Dermis blood vessel endothelial cell (primary cell): Measurements from ENCODE around the gene TNS3. TPM values are rescaled to one million over a fixed set of nuclear protein-coding genes. Genes with fewer than 3 reads are reported as not detected.
"Not testable (repeated sequence)": the region's sequence is repeated elsewhere in the genome, so short reads cannot be mapped to it uniquely, and the experiment has no call there.

Source experiments
- DNase-seq: peaks from one replicate; pipeline ENCODE4 v3.0.0; 2010
- total RNA-seq: library from RNA; depleted of rRNA; stranded (reverse); fragments of >200 nt; gene quantifications from 2 replicates; pipeline ENCODE4 v1.2.3, GENCODE V29; 2014

TNS3 gene
- total RNA-seq, 1 donor from 2014 or later = 11.7 TPM

DNA sequence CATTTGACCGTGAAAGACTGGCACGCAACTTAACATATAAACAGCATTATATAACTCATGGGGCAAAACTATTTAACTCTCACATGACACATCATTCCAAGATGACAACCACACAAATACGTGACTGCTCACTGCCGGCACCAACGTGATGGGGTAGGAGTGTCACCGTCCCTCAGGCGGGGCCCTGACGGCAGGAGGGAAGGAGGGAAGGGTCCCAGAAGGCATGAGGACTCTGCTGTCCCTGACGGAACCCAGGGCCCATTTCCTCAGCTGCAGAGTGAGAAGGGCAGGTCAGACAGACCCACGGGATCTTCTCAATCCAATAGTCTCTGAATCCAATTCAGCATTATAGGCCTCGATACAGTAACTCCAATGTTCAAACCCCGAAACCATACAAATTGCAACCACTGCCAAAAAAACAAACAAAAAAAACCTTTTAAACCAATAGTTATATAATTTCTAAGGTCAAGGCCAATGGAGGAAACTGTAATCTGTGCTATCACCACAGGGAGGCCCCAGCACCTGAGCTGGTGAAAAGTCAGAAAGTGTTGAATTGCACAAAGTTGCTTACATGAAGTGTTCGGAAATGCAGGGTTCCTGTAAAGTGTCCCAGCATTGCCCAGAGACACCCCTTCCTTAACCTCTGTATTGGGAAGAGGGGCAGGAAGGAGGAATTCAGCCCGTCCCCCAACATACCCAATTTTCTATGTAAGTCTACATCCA lies 137.4 kb downstream of the TNS3 start:
- DNase-seq = peak; percentile 53

DNA sequence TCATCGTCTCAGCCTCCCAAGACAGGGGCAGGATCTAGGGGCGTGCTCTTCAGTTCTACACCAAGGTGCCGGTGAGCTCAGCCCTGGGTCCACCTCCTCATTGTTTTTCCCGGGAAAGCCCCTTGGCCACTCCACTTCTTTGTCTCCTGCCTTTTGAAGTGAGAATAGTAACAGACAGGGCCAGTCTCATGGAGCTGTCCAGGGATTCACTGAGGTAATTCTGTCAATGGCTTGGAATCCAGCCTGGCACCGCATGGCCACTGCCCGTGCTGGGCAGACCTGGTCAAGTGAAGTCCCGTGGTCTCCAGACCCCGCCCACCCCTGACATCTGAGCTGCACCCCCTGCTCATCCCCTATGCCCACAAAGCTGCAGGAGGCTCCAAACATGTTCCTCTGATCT lies 138.9 kb downstream of the TNS3 start:
- DNase-seq = no peak

DNA sequence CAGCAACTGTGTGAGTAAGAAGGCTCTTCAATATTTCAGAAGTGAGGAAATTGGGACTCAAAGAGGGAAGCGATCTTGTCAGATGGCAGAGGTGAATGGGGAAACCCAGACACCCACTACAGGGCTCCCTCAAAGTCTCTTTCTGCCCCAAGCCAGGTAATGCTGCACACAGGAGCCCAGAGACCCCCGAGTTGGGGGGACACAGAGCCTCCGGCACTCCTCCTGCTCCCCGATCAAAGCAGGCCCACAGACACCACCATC lies 139.4 kb downstream of the TNS3 start:
- no peak for DNase-seq

DNA sequence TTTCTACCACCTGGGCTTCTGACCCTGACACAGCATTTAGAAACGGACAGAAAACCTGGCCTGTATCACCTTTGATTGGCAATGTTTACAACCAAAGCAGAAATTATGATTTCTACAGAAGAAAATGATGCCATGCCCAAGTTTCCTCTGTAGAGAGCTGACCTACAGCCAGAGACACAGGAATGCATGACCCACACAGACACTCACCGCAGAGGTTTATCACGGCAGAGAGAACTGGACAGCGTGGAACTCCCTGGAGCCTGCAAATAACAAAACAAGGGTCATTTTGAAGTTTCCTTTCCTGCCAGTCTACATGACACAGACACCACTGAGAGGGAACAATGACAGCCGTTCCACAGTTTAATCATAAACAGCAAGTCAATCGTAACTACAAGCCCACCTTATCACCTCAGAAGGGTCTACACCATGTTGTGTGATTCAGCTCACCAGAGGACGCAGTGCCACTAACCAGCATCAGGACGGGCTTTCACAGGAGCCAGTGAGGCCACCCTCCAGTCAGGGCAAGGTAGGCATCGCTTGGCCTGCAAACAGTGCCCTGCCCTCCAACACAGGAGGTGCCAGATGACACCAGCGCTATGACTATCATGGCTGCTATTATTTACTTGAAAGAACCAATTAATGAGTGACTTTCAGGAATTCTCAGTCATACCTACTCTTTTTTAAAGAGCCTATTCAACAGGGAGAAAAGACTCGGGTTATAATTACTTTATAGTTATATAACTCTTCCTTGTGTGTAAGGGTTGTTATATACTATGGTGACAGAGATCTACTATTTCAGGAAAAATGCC lies 139.9 kb downstream of the TNS3 start:
- DNase-seq = no peak

DNA sequence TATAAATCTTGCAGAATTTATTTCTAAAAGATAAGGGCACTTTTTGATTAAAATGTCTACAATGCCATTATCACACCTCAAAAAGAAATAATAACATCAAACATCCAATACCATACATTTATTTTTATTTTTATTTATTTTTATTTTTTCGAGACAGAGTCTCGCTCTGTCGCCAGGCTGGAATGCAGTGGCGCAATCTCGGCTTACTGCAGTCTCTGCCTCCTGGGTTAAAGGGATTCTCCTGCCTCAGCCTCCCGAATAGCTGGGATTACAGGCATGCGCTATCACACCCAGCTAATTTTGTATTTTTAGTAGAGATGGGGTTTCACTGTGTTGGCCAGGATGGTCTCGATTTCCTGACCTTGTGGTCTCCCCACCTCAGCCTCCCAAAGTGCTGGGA lies 140.9 kb downstream of the TNS3 start:
- not testable (repeated sequence) for DNase-seq

DNA sequence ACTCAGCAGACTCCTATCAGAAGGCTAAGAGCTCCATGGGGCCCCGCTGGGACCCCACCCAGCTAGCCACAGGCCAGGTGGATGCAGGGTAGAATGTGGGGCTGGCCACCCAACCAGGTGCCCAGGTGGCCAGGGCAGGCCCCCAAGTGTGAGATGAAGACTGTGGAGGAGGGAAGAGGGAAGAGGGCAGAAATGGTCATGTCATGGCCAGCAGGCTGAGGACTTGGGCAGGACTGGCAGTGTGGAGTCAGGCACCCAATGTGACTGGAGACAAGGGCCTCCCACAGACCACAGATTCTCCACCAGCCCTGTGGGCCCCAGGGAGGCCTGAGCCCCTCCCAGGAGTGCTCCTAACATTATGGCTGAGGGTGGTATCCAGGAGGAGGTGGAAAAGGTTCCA lies 141.6 kb downstream of the TNS3 start:
- no peak for DNase-seq

DNA sequence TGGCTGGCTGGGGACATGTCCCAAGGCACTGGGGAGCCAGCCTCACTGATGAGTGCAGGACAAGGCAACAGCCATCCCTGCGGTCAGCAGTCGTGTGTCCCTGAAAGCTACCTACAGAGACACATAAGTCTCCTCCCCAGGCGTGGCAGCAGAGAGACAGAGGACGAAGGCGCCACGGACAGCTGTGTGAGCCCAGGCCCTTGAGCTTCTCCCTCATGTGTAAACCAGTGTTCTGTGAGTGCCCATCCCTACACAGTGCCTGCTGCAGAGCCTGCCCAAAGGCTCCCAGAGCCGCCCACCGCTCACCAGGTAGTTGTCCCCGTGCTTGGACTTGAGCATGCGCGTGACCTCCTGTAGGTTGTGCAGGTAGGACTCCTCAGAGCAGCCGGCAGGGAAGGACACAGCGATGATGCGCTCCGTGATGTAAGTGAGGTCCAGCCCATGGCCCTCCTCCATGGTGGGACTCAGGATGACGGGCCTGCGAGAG lies 142.7 kb downstream of the TNS3 start:
- DNase-seq = no peak

DNA sequence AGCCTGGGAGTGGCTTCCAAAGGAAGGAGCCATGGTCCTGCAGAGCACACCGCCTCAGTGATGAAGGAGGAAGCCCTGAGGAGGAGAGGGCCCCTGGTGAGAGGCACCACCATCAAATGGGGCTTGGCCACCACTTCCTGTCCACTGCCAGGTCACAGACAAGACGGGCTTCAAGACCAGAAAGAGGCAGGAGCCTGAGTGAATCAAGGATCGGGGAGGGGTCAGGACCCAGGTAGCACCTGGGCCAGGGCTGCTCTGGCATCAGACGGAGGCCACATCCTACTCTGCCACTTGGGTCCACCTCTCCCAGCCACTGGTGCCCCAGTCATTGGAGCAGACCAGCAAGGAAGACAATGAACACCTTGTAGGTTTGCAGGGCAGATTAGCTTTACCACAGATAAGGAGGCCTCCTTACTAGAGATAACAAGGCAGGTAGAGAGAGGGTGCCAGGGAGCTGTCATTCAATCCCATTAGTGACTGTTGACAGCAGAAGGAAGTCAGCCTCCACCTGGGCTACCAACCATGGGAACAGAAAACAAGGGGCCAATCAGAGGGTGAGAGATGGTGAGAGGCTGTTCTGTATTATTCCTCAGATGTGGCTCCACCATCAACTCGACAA lies 143.4 kb downstream of the TNS3 start:
- DNase-seq = no peak

DNA sequence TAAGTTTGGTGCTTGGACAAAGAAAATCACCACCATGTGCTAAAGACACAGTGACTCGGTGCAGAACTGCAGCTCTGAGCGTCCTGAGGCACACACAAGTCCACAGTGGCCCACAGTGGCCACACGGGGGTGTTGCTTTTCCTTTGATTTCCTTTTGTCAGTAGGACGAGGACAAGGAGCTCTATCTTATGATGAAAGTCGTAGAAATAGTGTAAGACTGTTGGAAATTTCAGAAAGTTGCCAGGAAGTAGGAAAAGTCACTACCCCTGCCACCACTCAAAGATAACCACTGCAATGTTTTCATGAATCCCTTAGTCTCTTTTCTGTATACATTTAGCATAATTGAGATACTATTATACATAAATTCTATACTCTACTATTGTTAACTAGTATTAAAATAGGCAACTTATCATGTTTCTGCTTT lies 146.0 kb downstream of the TNS3 start:
- DNase-seq = peak; percentile 83

DNA sequence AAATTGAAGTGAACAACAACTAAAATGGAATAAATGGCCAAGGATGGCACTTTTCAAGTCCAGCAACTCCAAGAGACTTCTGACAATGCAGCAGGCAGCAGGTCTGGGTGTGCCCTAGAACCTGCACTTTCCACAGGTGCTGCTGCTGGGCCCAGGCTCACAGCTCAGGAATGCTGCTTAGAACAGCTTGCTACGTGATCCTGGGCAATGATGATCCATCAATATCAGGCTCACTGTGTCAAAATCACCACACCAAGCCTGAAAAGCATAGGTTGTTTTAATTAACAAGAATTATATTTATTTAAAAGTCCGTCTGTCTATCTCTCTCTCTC lies 148.4 kb downstream of the TNS3 start:
- no peak for DNase-seq

DNA sequence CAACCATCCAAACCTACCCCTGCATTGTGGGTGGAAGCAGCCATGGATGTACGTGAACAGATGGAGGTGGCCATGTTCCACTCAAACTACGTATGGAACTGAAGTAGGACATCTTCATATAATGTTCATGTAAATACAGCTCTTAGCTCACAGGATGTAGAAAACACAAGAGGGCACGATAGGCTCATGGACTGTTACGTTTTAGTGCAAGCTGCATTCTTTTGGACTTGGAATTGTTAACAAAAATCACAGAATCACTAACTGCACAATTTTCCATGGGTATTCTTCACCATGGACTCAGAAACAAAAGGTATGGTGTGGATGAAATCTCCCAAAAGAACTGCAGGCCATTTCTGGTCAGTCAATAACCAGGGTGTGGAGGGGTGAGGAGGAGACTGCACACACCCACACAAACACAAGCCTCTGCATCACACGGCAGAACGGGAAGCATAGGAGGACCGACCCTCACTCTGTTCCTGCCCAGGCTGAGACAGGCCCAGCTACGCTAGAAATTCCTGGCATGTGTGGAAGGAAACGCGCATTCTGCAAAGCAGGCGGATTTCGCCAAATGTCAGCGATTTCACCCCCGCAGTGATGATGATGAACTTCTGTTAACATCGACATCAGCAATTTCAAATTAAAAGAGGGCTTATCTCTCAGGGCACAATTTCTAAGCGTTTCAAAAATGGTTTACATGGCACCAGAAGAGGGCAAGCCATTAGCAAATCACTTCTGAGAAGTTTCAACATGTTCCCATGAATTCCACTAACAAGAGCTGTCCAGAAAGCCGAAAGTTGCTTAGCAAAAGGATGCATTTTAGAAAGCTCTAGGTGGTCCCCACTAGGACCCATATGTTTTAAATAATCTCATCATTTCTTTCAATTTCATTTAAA lies 149.0 kb downstream of the TNS3 start:
- DNase-seq = no peak

DNA sequence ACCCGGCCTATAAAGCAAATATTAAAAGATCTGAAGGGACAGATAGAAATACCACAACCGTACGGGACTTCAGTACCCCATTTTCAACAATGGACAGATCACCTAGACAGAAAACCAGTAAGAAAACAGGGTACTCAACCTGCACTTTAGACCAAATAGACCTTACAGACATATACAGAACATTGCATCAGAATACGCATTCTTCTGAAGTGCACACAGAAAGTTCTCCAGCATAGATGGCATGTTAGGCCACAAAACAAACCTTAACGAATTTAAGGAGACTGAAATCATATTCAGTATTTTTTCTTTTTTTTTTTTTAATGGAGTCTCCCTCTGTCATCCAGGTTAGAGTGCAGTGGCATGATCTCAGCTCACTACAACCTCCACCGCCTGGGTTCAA lies 151.5 kb downstream of the TNS3 start:
- DNase-seq = no peak

DNA sequence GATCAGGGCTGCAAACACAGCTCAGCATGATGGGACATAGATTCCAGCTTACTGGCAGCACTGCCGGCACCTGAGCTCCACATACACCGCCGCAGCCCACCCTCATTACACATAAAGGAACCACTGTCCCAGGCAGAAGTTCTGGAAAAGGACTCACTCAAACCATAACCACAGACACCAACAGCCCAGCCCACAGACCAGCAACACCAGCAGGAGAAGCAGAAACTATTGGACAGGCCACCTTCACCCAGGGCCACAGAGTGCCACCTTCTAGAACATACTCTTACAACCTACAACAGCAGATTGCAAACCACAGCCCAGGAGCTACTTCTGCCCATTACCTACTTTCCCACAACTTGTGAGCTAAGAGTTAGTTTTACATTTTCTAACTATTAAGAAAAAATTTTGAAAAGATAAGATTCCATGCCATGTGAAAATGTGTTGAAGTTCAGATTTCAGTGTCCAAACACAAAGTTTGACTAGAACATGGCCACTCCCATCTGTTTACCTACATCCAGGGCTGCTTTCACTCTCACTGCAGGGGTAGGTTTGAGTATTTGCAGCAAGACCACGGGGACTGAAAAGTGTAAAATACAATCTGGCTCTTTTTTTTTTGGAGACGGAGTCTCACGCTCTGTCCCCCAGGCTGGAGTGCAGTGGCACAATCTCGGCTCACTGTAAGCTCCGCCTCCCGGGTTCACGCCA lies 153.0 kb downstream of the TNS3 start:
- no peak for DNase-seq

DNA sequence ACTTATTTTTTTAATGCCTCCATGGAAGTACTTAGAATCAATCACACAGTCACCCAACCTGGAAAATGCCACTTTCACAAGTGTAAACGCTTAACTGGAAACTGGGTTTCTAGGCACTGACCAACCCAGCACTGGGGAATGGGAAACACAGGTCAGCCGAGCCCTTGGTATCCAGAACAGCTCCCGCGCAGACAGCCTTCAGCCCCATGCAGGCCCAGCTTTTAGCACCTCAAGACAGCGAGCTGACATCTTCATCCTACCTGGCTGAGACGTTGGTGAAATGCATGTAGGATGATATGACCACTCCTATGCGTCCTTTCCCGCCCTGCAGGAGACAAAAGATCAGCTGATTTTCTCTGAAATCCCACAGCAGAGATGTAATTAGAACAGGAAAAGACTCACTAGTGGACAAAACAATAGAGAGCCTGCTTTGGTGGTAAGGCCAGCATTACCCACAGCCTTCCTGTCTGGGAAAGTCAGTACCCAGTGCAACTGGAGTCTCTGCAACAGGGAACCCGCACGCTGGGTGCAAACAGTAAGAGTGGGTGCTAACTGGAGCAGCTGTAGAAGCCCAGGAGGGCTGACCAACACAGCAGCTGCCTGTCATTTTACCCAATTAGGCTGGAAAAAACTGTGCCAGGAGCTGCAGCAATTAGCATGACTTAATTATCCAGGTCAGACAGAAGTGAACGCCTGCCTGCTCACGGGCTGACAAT lies 153.7 kb downstream of the TNS3 start:
- peak; percentile 78 for DNase-seq

DNA sequence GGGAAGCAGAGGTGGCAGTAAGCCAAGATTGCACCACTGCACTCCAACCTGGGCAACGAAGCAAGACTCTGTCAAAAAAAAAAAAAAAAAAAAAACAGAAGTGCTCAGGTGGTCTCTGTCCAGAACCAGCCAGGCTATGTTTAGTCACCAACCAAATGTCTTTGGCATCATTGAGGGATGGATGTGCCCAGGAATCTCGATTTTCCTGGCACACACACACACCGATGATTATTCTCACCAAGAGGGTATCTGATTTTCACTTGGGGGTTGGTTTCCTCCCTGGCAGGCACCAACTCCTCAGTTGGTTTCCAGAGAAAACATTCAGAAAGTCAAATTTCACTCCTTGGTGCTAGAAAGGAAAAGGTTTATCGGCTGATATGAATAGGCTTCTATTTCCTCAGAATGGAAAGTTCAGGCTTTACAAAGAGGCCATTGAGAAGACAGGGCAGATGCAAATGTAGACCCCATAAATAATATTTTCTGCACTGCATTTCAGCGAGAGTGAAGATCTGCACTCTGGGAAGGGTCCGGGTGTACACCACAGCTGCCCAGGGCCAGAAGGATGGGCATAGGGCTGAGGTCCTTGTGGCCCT lies 154.8 kb downstream of the TNS3 start:
- no peak for DNase-seq

DNA sequence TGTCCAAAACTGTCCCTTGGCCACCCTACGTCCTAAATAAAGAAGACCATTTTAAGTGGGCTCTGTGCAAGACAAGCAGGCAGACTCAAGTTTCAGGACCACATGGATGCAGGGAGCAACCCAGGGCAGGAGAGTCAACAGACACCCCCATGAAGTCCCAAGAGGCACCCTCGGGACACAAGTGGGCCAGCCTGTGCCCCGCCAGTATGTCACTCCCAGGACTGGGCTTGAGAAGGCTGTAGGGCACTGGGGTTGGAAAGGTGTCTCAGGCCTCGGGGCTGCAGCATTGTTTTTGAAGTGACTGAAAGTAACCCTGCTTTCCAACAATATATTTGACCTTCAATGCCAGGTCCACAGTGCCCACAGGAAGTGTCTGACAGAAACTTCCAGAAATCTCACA lies 157.4 kb downstream of the TNS3 start:
- no peak for DNase-seq

DNA sequence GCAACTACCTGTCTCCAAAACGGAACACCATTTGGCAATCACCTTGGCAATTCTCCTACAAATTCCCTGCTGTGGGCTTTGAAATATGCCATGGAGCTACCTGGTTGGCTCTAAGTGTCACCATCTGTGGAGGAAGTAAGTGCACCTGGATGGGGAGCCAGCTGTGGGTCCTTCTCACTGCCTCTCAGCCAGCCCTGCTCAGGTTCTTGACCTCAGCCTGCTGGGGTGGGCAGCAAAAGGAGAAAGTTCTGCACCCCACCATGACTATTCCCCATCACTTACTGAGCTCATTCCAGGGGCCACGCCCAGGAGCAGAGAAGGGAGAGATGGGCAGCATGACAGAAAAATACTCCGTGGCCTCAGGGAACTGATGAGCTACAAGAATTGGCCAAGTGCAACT lies 158.7 kb downstream of the TNS3 start:
- DNase-seq = no peak

DNA sequence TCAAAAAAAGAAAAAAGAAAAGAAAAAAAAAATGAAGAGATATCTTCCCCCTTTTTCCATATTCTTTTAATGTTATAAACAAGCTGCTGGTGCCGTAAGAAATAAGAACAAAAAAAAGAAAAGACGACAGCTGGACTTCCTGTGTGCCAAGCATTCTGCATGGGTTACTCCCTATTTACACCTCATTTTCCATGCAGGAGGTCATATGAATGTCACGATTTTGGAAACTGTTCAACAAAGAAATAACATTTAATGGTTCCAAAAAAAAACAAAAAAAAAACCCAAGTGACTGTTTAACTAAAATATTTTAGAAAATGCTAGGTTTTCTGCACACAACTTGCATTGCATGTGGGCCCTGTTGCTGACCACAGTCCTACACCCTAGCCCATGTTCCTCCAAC lies 159.3 kb downstream of the TNS3 start:
- DNase-seq = no peak

DNA sequence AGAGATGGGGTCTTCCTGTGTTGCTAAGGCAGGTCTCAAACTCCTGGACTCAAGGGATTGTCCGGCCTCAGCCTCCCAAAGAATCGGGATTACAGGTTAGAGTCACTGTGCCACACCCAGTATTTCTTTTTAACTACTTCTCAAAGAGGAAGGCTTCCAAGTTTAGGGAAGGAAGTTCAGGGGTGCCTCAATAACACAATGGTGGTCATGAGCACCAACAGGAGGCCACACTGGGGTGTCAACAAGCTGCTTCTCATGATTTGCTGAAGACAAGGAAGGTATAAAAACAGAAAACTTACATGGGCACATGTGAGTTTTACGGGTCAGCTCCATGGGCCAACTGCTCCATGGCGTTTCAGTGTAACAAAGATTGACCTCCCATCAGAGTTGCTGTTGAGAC lies 160.5 kb downstream of the TNS3 start:
- DNase-seq = no peak

DNA sequence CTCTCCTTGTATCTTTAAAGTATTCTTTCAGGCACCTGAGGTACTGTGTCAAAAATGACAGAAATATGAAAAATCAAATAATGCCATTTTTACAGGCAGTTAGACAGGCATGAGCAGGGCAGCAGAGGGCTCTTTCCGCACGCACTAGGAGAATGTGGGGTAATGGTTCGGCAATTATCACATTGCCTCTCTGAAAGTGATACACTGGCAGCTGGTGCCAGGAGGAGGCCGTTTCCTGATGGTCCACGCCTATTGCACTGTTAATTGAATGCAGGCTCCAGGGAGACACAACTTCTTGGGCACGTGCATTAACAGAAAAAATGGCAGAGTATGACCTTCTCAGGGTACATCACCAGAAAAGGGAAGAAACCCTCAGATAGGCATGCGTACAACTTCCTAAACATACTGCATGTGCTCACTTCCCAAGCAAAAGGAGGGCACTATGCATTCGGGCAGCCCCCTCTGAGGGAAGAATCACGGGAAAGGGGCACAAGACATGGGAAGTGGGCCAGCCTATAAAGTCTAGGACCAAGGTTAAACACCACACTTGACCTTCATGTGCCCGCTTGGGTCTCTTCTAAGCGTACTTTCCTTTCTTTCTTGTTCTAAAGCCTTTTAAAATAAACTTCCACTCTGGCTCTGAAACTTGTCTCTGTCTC lies 161.7 kb downstream of the TNS3 start:
- no peak for DNase-seq

DNA sequence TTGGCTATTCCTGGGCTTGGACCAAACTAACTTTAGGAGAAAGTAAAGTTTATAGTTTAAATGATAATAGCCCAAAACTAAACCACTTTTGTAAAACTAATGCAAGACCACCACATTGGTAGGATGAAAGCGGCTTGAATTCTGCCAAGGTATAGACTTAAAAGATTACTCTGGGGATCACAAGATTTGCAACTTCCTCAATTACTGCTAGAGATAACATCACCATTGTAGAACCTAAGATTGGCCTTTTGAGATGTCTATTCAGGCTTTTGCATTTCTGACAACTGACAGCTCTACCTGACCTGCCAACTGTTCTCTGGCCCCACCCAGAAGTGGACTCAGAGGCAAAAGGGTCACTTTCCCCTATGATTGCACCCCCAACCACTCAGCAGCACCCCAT lies 162.4 kb downstream of the TNS3 start:
- no peak for DNase-seq
